ENCODE results near the gene TTI1. TPM values are rescaled to one million over a fixed set of nuclear protein-coding genes. Genes with fewer than 3 reads are reported as not detected.

The TTI1 gene
- polyA plus RNA-seq, 6 donors from 2014 or later, result 2.2 to 21.4 (median 16.9) TPM

DNA sequence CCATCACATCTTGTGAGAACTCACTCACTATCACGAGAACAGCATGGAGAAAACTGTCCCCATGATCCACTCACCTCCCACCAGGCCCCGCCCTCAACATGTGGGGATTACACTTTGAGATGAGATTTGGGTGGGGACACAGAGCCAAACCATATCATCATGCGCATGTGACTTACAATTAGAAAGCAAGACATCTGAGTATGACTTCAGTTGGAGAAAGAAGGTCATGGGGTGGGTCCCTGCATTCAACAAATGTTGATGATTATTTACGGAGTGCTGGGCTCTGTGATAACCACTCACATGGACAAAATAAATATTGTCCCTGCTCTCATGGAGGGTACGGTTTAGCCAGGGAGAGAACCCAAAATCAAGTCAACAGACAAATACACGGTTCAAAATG, 92.4 kb downstream of the TTI1 start:
- ATAC-seq (ENCODE audit: low read depth in 2 of 2) (no peak), DNase-seq (no peak)
- Mint-ChIP-seq H3K4me1 (peaks cover 0 to 2% (median 0%) of the 10 kb centered on the region in 3 donors), H3K27me3 (peaks cover 0 to 7% (median 7%) of the 10 kb centered on the region in 3 donors), H3K9me3 (peaks cover 0 to 8% (median 0%) of the 10 kb centered on the region in 7 donors), H3K4me3 (no peak overlapping the region), H3K27ac (no peak overlapping the region), H3K36me3 (no peaks in the 10 kb centered on the region)

DNA sequence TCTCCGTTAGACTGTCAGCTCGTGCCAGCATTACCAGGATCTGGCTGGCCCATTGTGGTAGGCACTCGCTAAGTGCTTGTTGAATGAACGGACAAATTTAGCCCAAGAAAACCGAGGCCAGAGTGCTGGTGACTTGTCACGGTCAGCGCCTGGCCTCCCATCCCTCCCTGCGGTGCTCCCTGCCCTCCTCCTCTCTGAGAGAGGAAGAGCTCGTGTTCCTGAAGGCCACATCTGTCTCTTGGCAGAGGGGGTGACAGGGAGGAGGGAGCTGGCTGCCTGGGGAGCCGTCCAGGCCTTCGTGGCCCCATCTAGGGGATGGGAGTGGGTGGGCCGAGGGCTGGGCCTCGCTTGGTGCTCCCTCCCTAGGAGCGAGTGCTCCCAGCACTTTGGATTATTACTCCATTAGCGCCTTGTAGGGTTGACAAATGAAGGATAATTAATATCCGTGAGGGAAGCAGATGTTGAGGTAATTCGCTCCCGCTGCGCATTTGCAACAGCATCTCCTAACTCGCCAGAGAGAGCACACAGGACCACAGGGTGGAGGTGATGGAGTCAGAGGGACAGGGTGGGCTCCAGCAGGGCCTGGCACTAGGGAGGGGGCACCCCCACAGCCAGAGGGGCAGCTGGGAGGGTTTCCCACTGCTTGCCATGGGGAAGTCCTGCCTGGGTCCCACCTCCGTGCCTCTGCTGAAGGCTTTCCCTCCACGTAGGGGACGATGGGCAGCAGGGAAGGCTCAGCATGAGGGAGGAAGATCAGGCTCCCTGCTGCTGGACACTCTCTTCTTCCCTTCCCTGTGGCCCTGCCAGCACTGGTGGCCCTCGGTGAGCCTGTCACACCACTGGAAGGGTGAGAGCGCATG, 93.3 kb downstream of the TTI1 start:
- H3K36me3 Mint-ChIP-seq, result no peaks in the 10 kb centered on the region
- peaks cover 0 to 7% (median 7%) of the 10 kb centered on the region in 3 donors for H3K27me3 Mint-ChIP-seq
- no peak for ATAC-seq (ENCODE audit: low read depth in 2 of 2)
- no peak overlapping the region for H3K27ac Mint-ChIP-seq
- peak overlapping the region in 1 of 8 donors; percentile 19 for H3K4me3 Mint-ChIP-seq
- peaks cover 0 to 8% (median 0%) of the 10 kb centered on the region in 7 donors for H3K9me3 Mint-ChIP-seq
- DNase-seq, result no peak
- peaks cover 0 to 2% (median 0%) of the 10 kb centered on the region in 3 donors for H3K4me1 Mint-ChIP-seq

DNA sequence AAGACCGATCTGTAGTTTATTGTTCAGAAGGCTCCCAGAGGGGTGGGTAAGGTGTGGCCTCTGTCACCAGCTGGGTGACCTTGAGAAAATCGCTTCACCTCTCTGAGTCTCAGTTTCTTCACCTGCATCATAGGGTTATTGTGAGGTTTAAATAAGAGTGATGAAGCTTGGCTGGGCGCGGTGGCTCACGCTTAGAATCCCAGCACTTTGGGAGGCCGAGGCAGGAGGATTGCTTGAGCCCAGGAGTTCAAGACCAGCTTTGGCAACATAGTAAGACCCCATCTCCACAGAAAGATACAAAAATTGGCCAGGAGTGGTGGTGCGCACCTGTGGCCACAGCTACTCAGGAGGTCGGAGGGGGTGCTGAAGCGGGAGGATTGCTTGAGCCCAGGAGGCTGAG, 94.3 kb downstream of the TTI1 start:
- ATAC-seq (ENCODE audit: low read depth in 2 of 2) (no peak), DNase-seq (no peak)
- Mint-ChIP-seq H3K4me1 (peaks cover 0 to 2% (median 0%) of the 10 kb centered on the region in 3 donors), H3K4me3 (peak overlapping the region in 1 of 8 donors; percentile 68), H3K9me3 (peaks cover 0 to 8% (median 0%) of the 10 kb centered on the region in 7 donors), H3K36me3 (no peaks in the 10 kb centered on the region), H3K27ac (no peak overlapping the region), H3K27me3 (peaks cover 0 to 10% (median 7%) of the 10 kb centered on the region in 3 donors)

DNA sequence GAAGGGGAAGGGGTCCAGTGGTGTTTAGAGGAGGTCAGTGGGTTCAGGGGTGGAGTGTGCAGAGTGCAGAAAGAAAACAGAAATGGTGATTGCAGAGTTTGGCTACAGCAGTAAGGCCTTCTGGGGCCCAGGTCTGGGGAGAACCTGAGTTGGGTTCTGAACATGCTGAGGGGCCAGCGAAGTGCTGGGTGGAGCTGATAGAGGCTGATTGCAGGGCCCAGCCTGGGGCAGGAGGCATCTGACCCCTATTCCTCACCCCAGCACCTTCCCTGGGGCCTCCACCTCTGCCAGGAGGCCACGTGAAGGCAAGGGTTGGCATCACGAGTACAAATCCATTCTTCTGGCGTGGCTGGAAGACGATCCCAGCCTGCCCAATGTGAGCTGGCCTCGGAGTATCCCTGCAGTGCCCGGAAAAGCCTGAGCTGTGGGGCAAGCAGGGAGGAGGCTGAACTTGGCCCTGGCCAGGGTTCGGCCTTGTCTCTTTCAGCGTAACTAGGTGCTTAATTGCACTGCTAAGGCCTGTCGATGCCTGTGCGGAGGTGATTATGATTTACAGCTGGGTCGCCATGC, 95.0 kb downstream of the TTI1 start:
- ATAC-seq (ENCODE audit: low read depth in 2 of 2) (no peak), DNase-seq (no peak)
- Mint-ChIP-seq H3K27me3 (peaks cover 0 to 12% (median 7%) of the 10 kb centered on the region in 3 donors), H3K4me3 (no peak overlapping the region), H3K9me3 (peaks cover 0 to 8% (median 0%) of the 10 kb centered on the region in 7 donors), H3K27ac (peak overlapping the region in 1 of 6 donors; percentile 2), H3K36me3 (no peaks in the 10 kb centered on the region), H3K4me1 (peaks cover 0 to 2% (median 0%) of the 10 kb centered on the region in 3 donors)

DNA sequence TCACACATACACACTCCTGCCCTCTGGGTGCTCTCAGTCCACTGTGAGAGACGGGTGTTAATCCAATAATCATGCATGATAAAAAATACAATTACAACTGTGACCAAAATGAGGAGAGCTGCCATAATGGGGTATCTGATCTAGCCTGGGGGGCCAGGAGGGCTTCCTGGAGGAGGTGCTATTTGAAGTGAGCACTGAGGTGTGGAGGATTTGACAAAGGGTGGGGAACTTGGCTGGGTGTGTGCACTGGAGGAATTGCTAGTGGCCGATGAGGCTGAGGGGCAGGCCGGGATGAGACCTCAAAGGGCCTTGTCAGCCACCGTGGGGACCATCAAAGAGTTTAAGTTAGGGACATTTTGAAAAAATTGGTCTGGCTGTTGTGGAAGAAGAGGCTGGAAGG, 95.6 kb downstream of the TTI1 start:
- H3K4me1 Mint-ChIP-seq, result peaks cover 0 to 2% (median 0%) of the 10 kb centered on the region in 3 donors
- ATAC-seq (ENCODE audit: low read depth in 2 of 2) (no peak), DNase-seq (no peak)
- H3K27me3 Mint-ChIP-seq, result peaks cover under 1 to 13% (median 7%) of the 10 kb centered on the region in 3 donors
- peaks cover 0 to 8% (median 0%) of the 10 kb centered on the region in 7 donors for H3K9me3 Mint-ChIP-seq
- peak overlapping the region in 2 of 6 donors; percentile 3 to 38 for H3K27ac Mint-ChIP-seq
- H3K36me3 Mint-ChIP-seq, result no peaks in the 10 kb centered on the region
- peak overlapping the region in 1 of 8 donors; percentile 17 for H3K4me3 Mint-ChIP-seq

DNA sequence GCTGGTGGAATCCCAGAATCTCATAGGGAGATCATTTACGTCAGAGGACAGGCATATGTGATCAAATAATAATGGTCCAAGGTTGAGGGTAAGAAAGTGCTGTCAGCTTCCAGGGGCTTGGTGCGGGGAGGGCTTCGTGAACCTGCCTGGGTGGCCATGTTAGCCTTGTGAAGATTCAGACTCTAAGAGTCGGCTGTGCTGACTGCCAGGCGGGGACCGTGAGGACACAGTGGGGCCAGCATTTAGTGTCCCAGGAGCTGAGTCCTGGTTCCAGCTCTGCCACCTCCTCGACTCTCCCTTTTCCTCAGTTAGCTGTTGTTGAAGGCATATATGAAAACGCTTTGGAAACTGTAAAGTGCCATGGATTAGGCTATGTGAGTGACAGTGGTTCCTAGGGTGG, 96.8 kb downstream of the TTI1 start:
- Mint-ChIP-seq H3K36me3 (no peaks in the 10 kb centered on the region), H3K27ac (no peak overlapping the region), H3K4me3 (no peak overlapping the region), H3K4me1 (peaks cover 0 to 2% (median 0%) of the 10 kb centered on the region in 3 donors), H3K27me3 (peaks cover 4 to 22% (median 11%) of the 10 kb centered on the region in 3 donors), H3K9me3 (peaks cover 0 to 3% (median 0%) of the 10 kb centered on the region in 7 donors)
- ATAC-seq (ENCODE audit: low read depth in 2 of 2), result no peak
- no peak for DNase-seq

DNA sequence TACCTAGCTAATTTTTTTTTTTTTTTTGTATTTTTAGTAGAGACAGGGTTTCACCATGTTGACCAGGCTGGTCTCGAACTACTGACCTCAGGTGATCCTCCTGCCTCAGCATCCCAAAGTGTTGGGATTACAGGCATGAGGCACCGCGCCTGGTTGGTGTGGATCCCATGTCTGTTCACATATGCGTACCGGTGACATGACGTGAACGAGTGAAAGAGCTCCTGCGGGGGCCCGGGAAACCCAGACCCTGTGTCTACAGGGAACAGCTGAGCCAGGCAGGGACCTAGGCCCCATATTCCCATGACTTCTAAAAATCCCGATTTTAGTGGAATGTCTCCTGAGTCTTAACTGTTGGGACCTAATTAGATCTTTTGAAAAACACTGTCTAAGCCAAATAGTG, 97.2 kb downstream of the TTI1 start:
- DNase-seq, result no peak

DNA sequence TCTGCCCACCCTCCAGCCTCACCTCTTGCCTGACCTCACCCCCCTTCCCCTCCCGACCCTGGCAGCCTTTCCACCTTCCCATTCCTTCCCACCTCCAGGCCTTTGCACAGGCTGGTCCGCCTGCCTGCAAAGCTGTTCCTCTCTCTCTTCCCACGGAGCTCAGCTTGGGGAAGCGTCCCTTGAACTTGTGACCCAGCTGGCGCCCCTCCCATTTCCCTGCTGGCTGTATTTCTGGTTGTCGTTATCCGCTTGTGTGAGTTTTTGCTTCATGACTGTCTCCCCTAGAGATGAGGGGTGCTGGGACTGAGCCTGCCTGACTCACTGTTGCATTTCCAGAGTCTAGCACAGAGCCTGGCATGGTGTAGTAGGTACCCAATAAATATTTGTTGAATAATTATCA, 97.8 kb downstream of the TTI1 start:
- DNase-seq (no peak), ATAC-seq (ENCODE audit: low read depth in 2 of 2) (no peak)
- peaks cover 4 to 21% (median 21%) of the 10 kb centered on the region in 3 donors for H3K27me3 Mint-ChIP-seq
- no peaks in the 10 kb centered on the region for H3K36me3 Mint-ChIP-seq
- no peak overlapping the region for H3K4me3 Mint-ChIP-seq
- peak overlapping the region in 1 of 6 donors; percentile 15 for H3K27ac Mint-ChIP-seq
- peaks cover 0 to under 1% (median 0%) of the 10 kb centered on the region in 7 donors for H3K9me3 Mint-ChIP-seq
- H3K4me1 Mint-ChIP-seq, result peaks cover 0 to 2% (median 0%) of the 10 kb centered on the region in 3 donors

More for the DNA sequence above, 97.2 kb downstream of the TTI1 start:
- Mint-ChIP-seq H3K4me3 (no peak overlapping the region), H3K9me3 (peaks cover 0 to 3% (median 0%) of the 10 kb centered on the region in 7 donors), H3K27me3 (peaks cover 4 to 23% (median 15%) of the 10 kb centered on the region in 3 donors), H3K4me1 (peaks cover 0 to 2% (median 0%) of the 10 kb centered on the region in 3 donors), H3K27ac (no peak overlapping the region), H3K36me3 (no peaks in the 10 kb centered on the region)
- ATAC-seq (ENCODE audit: low read depth in 2 of 2), result no peak

DNA sequence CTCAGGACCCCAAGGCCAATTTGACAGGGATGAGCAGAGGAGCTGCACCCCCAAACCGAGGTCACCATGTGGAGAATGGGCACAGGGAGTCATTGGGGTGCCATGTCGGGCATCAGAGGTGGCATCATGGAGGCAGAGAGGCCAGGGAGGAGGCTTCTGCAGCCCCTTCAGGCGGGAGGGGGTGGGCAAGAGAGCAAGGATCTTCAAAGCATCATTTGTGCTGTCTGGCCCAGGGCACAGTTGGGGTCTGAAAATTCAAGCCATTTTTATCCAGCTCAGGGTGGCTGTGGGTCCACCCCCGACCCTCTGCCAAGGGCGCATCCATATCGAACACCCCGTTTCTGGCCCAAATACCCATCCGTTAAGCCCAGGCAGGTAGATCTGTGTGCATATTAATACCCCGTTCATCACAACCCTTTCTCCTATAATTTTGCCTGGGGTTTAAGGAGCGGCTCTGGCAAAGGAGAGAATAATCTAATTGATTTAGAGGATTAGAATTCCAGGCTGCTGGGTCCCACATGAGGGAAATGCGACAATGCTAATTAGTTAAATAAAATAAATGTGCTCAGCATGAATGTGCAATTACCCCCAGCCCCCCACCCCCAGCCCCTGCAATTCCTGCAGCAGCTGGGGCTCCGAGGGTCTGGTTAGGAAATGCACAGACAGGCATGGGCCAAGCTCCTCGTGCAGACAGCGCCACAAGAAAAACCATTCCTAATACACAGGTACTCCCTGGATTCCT, 98.5 kb downstream of the TTI1 start:
- peaks cover 0 to 2% (median 0%) of the 10 kb centered on the region in 3 donors for H3K4me1 Mint-ChIP-seq
- H3K4me3 Mint-ChIP-seq, result no peak overlapping the region
- H3K27ac Mint-ChIP-seq, result no peak overlapping the region
- no peaks in the 10 kb centered on the region for H3K36me3 Mint-ChIP-seq
- DNase-seq (no peak), ATAC-seq (ENCODE audit: low read depth in 2 of 2) (no peak)
- H3K27me3 Mint-ChIP-seq, result peaks cover 4 to 27% (median 24%) of the 10 kb centered on the region in 3 donors
- no peaks in the 10 kb centered on the region for H3K9me3 Mint-ChIP-seq

DNA sequence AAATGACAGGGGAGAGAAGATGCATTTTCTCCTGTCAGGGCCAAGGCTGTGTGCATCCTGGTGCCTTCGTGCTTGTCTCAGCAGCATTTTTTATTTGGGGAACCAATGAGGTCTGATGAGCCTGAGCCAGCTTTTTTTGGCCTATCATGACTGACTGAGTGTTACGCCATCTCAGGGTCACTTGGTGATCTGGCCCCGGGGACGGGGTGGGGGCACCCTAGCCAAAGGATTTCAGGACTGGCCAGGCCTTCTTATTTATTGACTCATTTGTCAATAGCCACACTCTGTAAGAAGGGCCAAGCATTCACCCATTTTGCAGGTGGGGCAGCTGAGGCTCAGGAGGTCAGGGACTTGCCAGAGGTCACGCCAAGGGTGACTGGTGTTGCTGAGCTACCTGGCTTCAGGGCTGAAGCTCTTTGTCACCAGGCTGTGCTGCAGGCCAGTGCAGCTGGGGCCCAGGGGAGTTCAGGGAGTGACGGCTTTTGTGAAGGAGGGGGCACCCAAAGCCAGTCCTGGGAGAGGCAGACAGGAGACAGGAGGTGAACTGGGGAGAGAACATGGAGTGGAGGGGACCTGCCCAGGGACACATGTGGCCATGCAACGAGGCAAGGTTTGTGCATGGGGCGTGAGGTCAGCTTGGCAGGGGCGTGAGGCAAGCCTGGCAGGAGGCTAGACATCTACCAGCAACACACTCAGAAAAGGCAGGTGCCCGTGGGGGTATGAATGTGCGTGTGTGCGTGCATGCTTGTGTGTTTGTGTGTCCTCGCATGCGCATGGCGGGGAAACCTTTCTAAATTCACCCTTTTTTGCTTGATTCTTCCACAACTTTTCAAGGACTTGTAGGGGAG, 99.2 kb downstream of the TTI1 start:
- Mint-ChIP-seq H3K4me3 (no peak overlapping the region), H3K27me3 (peaks cover 4 to 34% (median 31%) of the 10 kb centered on the region in 3 donors), H3K4me1 (no peaks in the 10 kb centered on the region), H3K9me3 (no peaks in the 10 kb centered on the region), H3K36me3 (no peaks in the 10 kb centered on the region), H3K27ac (no peak overlapping the region)
- DNase-seq, result no peak
- no peak for ATAC-seq (ENCODE audit: low read depth in 2 of 2)
